Fibroblast of gingiva (primary cell): ENCODE measurements around the gene IL6R.

Experiments
- DNase-seq: peaks from one replicate; pipeline ENCODE4 v3.0.0-alpha.2; 2011; ENCODE audit warnings: low read depth

The IL6R gene

DNA sequence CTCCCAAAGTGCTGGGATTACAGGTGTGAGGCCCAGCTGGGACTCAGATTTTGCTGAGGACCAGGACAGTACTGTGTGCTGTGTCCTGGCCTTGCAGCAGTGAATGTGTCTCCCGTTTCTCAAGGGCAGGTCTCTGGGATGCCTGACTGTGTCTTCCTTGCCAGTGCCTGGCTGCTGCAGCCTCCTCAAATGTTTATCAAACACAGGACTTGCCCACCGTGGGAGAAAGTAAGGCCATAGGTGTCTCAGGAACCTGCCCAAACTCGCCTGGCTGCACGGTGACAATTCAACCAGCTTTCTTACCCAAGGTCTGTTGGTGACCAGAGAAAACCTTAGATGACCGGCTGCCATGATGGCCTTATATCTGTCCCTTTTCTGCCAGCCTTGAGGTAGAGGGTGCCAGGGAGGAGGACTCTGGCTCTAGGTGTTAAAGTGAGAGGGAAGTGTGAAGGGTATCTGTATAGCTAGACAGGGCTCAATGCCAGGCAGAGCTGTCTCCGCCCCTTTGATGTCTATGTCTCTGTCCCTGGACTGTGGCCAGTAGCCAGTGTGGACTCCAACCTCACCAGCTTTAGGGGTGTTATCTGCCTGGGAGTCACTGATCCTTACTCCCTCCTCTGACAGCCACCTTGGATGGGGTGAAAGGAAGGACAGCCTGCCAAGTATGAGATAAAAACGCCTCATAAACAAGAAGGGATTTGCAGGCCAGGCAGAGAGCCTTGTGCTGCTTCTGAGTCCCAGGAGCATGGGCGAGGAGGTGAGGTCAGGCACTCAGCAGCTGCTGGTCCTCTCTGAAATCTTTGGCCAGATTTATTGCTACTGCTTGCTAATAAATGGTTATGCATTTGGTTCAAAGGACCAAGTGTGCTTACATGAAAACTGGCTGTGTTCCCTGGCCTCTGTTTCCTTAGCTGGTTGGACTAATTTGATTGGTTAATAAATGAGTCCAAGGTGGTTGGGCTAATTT, 22.3 kb downstream of the IL6R start:
- no peak for DNase-seq

DNA sequence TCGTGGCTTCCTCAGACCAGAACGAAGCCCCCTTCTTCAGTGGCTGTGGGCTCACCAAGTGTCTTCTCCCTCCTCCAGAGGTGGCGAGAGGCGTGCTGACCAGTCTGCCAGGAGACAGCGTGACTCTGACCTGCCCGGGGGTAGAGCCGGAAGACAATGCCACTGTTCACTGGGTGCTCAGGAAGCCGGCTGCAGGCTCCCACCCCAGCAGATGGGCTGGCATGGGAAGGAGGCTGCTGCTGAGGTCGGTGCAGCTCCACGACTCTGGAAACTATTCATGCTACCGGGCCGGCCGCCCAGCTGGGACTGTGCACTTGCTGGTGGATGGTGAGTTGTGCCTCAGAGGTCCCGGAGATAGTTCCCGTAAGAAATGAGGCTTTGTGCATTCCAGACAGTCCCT, 24.0 kb downstream of the IL6R start:
- DNase-seq: no peak

DNA sequence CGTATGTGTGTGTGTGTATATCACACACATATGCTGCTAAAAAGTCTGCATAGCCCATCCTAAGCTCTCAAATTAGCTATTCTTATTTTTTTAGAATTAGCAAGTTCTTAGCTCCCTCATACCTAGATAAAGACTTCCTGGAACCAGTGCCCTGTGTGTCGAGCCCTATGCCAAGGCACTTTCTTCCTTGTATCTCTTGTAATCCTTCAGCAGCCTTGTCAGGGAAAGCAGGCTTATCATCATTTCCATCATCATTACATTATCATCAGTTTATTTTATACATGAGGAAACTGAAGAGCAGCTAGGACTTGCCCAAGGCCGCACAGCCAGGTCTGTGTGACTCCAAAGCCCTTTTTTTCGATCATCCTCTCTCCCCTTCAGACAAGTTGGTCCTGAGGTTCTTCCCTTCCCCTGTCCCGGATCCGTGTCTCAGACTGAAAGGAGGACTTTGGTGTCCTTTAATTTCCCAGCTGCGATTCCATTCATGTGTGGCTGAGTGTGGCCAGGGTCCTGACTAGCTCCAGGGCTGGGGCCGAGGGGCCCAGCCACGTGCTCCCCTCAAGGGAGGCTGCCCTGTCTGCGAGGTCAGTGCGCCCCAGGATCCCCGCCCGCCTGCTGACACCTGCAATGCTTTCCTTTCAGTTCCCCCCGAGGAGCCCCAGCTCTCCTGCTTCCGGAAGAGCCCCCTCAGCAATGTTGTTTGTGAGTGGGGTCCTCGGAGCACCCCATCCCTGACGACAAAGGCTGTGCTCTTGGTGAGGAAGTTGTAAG, 24.9 kb downstream of the IL6R start:
- no peak for DNase-seq

DNA sequence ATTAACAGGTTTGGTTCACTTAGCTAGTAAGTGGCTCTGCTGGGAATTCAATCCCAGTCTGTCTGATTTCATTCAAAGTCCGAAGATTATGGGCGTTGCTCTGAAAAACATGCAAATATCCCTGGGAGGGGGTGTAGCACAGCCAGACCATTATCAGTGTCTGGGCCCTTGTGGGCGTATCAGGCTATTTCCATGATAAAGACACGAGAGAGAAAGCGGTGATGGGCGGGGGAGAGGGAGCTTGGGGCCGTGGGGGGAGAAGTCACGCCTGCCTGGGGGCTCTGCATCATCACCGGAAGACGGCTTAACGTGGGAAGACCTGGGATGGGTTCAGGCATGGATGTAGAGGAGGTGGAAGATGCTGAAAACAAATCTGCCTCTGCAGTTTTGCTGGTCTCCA, 25.8 kb downstream of the IL6R start:
- no peak for DNase-seq

DNA sequence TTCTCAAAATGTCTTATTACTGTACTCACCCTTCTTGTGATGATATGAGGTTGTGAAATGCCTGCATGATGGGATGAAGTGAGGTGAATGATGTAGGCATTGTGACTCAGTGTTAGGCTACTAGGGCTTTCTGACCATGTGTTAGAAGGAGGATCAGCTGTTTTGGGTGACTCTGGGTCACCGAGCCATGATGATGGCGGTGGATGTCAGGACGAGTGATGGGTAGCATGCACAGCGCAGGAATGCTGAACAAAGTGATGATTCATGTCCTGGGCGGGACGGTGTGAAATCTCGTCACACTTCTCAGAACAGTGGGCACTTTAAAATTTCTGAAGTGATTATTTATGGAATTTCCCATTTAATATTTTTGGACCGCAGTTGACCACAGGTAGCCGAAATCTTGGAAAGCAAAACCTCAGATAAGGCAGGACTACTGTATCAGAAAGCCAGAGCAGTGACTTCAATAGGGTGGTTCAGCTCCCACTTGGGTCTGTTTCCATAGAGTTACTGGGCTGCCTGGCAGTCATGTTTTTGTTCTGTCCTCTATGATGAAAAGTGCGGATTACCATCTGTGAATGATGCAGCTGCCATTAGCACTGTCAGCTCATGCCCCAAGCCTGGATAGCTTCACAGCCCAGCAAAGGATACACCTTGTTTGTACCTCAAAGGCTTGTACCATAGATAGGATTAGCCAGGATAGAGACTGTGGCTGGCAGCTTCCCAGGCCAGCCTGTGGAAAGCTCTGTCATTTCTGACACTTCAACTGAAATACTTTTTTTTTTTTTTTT, 26.6 kb downstream of the IL6R start:
- DNase-seq: peak; percentile 90

DNA sequence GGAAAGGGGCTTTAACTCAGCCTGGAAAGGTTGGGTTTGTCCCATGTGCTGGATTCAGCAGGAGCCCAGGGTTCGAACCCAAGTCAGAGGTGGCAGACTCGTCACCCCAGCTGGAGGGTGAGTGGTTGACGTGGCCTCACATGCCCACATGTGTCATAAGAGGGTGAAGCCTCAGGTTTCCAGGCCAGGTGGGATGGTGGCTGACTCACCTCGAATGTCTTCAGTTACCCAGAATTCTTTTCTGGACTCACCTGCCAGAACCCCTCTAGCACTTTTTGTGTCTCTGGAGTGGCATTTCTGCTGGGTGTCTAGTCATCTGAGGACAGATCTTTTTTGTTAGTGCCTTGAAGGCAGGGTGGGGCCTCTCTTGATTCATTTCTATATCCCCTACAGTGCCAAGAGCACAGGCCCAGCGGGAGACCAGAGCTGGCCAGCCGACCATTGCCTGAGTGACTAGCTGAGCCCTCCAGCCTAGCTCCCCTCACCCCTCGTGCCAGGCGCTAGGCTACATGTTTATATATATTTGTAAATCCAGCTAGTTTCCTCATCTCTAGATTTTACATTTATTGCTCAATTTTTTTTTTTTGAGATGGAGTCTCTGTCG, 28.1 kb downstream of the IL6R start:
- peak; percentile 80 for DNase-seq

DNA sequence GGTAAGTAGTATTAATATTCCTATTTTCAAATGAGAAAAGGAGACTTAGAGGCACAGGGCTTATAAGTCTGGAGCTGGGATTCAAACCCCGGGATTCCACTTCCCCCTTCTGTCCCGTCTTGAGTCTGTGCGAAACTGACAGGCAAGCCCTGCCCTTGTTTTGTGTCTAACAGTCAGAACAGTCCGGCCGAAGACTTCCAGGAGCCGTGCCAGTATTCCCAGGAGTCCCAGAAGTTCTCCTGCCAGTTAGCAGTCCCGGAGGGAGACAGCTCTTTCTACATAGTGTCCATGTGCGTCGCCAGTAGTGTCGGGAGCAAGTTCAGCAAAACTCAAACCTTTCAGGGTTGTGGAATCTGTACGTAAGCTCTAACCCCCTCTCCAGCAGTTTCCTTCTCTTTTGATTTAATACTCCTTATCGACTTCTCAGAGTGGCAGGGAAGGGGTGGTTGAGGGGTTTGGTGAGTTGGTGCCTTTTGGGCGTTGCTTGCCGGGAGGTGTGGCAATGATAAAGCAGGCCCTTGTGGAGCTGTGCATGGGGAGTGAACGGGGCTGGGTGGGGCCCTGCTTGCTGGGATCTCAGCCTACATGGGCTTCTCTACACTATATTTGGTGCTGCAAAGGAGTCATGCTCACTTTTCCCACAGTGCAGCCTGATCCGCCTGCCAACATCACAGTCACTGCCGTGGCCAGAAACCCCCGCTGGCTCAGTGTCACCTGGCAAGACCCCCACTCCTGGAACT, 29.4 kb downstream of the IL6R start:
- DNase-seq: peak; percentile 92

DNA sequence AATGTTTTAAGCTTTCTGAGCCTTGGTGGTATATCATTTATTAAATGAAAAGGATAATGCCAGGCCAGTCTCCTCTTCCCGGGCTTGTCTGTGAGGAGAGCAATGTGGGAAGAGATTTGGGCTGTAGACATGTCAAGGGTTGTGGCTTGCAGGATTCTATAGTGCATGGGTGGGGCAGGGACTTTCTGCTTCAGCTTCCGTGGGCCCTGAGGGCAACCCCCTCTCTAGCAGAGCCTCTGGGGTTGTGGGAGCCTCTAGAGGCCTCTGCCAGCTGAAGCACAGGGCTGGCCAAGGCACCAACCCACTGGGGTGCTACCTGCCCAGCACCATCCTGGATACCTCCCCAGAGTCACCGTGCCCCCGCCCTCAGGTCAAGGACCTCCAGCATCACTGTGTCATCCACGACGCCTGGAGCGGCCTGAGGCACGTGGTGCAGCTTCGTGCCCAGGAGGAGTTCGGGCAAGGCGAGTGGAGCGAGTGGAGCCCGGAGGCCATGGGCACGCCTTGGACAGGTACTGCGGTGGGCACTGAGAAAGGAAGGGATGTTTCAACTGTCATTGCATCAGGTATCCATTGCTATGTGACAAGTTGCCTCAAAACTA, 30.6 kb downstream of the IL6R start:
- DNase-seq: no peak

DNA sequence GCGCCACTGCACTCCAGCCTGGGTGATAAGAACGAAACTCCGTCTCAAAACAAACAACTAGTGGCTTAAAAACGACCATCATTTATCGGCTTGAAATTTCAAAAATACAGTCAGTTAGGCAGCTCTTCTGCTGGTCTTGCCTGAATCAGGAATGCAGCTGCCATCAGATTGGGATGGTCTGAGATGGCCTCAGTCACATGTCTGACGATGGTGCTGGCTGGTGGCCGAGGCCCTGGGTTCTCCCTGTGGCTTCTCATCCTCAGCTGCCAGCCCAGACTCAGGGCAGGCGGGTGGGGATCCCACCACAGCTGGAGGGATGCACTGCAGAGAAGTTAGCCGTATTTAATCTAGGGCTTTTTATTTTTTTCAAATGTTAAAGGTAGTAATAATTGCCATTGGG, 31.3 kb downstream of the IL6R start:
- no peak for DNase-seq

DNA sequence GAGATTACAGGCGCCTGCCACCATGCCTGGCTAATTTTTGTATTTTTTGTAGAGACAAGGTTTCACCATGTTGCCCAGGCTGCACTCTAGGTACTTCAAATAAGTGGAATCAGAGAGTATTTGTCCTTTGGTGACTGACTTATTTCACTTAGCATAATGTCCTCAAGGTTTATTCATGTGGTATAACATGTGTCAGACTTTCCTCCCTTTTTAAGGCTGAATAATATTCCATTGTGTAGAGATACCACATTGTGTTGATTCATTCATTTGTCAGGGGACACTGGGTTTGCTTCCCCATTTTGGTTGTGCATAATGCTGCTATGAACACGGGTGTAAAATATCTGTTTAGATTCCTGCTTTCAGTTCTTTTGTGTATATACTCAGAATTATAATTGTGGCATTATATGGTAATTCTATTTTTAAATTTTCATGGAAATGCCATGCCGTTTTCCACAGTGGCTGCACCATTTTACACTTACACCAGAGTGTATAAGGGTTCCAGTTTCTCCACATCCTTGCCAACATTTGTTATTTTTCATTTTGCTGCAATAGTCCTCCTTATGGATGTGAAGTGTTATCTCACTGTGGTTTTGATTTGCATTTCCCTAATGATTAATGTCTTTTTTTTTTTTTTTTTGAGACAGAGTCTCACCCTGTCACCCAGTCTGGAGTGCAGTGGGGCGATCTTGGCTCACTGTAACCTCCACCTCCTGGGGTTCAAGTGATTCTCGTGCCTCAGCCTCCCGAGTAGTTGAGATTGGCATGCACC, 35.1 kb downstream of the IL6R start:
- DNase-seq: no peak

DNA sequence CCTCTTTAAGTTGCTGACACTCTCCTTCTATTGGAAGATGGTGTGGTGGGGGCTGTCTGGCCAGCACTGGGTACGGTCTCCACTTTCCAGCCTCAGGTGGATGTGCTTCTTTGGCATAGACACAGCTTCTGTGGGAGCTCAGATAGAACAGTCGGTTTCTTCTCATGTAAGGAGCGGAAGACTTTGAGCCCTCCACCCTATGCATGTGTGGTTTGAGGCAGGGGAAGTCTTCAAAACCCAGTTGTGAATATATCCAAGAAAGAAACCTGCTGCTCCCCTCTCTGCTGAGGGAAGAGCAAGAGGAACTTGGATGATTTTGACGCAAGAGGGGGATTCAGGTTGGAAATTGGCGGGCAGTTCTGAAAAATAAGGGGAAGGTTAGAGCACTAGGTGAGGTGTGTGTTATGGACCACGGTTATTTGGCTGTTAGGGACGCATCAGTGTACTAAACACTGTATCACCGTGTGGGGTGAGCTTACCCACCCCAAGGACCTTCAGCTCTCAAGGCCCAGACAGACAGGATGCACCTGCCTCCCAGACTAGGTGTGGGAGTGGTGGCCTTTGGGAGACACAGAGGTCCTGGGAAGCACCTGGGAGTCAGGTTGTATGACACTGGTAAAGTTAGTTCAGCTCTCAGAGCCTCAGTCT, 36.2 kb downstream of the IL6R start:
- no peak for DNase-seq

DNA sequence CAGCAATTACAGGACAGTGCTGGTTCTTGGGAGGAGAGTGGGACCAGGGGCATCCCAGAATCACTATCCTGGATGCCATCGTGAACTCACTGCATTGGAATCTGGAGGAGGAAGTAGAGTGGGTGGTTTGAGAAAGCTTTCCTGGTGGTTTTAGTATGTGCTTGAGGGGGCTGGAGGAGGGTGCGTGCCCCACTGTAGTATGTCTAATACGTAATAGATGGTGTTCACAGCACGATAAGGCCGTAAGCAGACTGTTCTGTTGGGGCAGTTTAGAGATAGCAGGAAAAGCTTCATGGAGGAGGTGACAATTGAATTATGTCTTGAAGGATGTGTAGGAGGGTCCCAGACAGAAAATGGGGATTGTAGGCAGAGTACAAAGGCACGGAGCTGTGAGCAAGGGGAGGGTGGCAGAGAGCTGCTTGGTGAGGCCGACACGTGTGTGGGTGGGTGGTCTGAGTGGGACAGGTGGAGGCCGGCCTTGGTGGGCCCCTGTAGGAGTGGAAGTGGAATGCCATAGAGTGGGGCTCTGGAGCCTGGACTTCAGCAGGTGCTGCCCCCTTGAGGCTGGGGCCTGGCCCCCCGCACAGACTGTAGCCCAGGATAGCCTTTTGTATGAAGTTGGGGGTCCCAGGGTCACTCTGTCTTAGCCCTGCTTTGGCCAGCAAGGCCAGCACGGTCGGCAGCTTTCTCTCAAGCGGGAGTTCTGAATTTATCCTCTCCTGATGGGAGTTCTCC, 37.0 kb downstream of the IL6R start:
- DNase-seq: no peak

DNA sequence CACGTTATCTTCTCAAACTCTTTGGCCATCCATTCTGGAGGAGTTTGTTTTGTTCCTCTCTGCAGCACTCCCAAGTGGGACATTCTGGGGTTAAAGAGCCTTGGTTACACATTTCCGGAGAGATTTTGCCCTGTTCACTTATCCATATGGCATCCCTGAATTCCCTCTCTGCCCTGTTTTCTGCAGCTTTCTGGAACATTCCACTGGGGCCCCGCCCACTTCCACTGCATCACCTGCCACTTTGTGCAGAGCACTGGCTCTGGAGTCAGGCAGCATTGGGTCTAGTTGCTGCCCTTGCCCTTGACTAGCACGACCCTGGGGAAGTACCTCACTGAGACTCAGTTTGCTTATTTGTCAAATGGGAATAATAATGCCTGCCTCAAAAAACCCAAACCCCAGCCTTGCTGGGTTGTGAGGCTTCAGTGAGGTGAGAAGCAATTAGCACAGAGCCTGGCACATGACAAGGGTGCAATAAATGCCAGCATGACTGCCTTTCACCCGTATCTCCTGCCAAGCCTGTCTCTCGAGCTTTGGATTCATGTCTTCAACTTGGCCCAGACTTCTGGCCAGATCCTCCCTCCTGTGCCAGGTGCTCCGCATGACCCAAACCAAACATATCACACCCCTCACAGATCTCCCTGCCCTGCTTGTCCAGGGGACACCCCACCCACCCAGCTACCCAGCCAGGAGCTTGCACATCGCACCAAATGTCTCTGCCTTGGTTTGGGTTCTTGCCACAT, 38.3 kb downstream of the IL6R start:
- no peak for DNase-seq

DNA sequence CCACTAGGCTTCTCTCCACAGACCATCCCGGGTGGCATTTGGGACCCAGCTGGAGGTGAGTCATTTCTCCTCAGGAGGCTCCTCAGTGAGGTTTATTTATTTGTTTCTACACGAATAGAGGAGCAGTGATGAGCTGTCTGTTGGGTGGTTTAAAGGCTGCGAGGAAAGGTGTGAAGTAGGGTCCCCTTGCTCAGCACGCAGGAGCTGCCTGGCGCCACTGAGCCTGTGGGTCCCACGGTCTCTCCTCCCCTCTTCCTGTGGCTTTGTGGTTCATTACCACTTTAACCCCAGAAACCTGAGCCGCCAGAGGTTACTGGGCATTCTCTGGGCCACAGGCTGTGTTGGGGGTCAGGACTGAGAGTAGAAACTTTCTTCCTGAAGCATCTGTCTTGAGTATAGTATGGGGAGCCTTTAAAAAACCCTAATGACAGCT, 39.9 kb downstream of the IL6R start:
- DNase-seq: peak; percentile 28

DNA sequence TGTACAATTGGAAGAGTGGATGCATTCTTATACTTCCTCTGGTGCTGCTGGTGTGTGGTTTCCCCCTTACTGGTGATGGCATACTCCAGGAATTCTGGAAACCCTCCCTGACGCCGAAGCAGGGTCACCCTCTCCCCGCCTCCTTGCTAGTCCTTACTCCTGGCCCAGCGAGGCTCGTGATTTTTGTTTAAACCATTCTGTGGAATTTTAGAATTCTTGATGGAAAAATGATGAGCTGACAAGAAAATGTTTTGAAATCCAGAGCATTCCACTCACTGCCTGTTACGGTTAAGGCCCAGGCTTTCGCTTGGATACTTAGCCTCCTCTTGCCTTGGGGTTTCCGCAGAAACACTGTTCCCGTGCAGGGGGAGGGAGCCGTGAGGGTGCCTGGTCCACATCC, 41.1 kb downstream of the IL6R start:
- DNase-seq: peak; percentile 88

DNA sequence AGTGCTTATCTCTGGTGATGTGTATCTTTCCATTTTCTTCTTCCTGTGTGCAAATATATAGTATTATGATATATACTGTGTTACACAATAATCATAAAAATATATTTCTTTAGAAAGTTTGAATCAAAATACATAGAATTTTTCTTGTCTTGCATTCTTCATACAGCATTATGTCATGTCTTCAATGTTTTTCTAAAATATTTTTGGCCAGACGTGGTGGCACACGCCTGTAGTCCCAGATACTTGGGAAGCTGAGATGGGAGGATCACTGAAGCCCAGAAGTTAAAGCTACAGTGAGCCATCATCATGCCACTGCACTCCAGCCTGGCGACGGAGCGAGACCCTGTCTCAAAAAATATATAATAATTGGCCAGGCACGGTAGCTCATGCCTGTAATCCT, 41.6 kb downstream of the IL6R start:
- no peak for DNase-seq

DNA sequence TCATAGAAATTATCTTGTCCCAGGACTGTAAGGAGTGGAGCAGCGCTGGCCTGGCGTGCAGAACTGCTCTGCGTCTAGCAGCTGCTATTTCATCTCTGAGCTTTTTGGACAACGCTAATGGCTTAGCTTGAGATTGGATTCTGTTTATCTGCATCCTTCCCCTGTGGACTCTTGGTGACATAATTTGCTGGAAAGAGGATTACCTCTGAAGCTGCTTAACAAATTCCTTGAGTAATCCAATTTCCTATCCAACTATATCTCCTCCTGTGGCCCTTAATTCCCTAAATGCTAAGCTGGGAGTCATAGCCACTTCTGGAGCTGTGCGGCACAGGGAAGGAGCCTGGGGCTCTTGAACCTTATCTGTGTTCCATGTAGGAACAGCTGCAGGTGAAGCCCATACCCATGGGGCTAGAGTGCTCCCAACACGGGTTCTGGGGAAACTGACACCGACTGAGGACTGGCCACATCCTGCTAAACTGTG, 43.2 kb downstream of the IL6R start:
- no peak for DNase-seq

DNA sequence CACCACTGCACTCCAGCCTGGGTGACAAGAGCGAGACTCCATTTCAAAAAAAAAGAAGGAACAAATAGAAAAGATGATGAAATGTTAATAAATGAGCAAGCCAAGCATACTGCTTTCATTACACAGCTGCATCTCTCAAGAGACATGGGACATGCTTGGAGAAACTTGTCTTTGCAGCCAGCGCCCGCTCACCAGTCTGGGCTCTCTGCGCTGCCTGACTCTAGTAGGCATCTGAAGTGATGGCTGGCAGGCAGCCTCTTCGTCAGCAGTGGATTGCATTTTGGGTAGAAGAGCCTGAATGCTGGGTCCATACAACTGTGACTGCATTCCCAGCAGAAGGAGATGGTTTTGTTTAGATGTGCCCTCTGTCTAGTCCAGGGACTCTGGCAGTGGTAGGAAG, 48.0 kb downstream of the IL6R start:
- DNase-seq: peak; percentile 68
